IPS-NIHi7 (cell line): Measurements from ENCODE around the gene KIF6.

Source experiments
- DNase-seq: peaks from one replicate; pipeline ENCODE4 v3.0.0; 2012; ENCODE audit warnings: mixed read lengths; ENCODE audit errors: extremely low spot score

KIF6 gene

DNA sequence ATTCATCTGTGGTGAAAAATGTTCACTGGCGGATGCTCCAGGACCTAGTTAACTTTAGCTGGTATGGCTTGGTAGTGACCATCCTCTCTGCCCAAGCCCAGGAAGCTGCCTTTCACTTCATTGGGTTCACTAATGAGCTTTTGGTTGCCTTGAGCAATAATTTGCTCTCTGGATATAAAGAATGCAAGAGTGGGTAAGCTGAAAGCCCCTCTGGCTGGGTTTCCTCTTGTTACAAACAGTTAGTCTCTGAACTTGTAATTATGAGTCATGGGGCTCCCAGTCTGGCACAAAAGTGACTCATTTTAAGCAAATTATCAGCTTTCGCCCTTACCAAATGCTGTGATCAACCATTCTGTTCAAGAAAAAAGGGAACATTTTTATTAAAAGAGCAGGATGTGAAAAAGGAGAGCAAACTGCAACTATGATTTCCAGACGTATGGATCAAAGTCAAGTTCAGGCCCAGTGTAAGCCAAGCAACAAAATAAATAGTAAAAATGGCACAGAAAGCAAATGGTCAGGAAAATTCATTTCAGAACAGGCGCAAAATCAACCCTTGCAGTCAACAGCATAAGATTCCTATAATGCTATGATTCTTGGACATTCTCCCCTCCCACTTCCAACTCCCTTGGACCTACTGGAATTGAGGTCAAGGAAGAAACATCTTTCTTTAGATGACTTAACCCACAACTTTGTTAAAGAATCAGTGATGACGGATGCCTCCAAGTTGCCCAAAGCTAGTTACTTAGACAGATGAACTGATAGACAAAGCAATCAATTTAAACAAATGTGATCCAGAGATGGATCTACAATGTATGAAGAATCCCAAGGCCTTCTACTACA lies 272.7 kb downstream of the KIF6 start:
- no peak for DNase-seq

DNA sequence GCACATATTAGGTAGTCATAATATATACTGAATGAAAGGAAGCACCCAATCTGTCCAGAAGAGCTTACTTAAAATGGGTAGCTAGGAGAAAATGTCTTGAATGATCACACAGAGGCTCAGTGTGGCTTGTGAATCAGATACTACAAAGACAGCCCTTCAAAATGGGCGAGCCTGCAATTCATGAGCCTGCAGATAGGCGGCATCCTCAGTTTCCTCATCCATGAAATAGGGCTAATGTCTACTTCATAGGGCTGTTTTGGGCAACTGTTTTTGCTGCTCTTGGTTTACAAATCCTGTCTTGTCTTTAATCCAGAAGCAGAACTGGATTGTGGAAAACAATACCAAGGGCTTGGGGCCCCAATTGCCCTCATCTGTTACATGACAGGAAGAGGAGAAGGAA lies 273.4 kb downstream of the KIF6 start:
- peak; percentile 40 for DNase-seq

DNA sequence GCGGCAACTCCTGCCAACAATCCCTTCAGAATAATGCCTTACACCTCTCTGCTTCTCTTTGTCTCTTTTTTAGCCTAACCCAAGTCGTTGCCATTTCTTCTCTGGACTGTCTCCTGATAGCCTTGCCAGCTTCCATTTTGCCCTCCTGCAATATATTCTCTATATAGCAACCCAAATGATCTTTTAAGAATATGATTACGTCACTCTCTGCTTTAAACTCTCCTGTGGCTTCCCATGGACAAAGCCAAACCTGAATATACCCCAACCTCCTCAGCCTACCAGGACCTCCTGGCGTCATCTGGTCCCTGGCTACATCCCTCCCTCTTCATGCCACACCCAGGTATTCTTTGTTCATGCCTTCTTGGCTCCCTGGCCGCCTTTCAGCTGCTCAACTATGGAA lies 276.2 kb downstream of the KIF6 start:
- DNase-seq = no peak

DNA sequence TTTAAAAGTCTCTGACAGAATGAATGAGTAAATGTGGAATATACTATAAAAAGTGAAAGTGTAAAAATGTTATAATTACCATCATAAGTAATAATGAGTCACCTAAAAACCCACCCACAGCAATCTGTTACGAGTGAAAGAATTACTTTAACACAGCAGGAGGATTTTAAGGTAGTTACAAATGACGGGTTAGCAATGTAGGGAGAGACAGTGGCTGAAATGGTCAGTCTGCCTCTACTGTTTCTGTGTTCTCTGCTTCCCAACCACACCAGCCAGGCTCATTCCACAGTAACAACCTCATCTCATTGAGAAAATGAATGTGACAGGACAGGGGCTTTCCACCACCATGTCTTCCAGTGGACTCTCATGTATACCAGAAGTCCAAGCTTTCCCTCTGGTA lies 278.3 kb downstream of the KIF6 start:
- no peak for DNase-seq

DNA sequence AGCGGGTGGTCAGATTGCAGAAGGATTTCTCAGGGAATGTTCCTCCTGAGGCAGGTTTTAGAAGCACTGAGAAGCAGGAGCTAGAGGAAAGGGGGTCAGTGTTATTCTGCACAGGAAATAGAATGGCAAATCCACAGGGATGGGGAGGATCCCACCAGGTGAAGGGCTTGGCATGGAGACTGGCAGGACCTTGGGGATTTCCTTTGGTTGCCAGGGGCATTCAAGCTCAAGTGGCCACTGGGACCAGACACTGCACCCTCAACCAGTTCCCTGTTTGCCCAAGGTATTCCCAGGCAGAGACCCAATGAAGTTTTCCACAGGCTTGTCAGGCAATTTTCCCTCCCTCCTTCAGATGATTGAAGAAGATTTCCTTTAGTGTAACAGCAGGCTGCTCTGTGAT lies 279.5 kb downstream of the KIF6 start:
- DNase-seq = no peak

DNA sequence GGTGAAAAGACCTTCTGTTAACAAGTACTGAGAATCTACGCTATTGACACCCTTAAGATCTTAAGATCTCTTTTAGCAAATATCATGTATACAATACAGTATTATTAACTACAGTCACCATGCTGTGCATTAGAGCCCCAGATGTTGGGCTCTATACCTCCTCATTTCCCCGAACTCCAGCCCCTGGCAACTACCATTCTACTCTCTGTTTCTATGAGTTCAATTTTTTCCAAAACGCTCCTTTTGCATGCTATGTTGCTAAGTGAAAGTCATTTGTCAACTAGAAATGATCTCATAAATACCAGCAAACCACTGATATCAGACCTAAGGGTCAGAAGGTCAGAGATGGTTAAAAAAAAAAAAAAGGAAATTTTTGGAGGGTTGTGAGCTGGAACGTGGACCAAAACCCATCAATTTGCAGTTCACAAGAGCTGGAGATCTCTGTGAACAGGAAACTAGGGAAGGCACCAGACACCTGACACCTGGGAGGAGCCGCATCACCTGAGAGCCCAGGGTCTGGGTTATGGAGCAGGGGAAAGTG lies 280.7 kb downstream of the KIF6 start:
- no peak for DNase-seq

DNA sequence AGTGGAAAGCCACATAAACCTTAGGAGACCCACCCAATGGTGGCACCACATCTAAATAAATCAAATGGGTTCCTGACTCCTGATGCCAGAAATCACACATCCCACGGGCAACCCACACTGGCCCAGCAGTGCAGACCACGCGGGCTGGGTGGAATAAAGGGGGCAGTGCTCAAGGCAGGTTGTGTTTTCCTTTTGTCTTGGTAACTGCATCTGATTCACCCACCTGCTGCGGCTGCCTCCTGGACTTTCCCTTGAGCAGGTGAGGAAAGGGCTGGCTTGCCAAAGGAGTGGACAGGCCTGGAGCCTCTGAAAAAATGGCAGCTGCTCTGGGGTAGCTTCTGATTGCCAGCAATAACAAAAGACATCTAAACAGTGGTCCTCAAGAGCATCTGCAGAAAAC lies 283.2 kb downstream of the KIF6 start:
- DNase-seq = no peak

DNA sequence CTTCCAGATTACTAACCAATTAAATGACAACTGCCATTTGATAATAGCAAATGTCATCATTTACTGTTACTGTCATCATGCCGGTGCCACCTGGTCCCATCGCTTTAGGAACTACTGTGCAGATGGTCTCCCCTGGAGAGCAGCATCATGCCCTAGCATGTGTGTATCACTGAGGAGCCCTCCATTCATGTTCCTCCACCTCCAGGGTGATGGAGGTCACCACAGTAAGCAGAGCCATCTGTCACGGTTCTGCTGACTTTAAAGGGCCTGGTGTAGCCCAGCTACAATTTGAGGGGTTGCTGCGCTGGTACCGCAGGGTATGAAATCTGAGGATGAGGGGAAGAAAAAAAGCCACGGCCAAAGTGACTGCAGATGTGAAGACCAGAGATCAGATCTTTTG lies 283.9 kb downstream of the KIF6 start:
- DNase-seq = no peak

DNA sequence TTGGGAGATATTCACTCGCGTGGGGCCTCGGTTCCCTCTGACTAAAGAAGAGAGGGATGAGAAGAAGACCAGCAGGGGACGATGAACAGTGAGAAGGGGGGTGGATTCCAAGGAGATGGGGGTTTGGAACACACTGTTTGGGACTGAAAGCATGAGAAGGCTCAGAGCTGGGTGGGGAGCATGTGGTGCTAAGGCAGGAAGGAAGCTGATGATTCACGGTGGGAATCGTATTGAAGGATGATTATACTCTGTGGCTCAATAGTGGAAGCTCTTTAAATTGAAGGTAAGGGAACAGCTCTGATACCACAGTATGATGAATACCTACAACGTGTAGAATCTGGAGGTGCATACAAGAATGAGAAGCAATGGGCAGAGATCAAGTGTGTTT lies 285.2 kb downstream of the KIF6 start:
- no peak for DNase-seq

DNA sequence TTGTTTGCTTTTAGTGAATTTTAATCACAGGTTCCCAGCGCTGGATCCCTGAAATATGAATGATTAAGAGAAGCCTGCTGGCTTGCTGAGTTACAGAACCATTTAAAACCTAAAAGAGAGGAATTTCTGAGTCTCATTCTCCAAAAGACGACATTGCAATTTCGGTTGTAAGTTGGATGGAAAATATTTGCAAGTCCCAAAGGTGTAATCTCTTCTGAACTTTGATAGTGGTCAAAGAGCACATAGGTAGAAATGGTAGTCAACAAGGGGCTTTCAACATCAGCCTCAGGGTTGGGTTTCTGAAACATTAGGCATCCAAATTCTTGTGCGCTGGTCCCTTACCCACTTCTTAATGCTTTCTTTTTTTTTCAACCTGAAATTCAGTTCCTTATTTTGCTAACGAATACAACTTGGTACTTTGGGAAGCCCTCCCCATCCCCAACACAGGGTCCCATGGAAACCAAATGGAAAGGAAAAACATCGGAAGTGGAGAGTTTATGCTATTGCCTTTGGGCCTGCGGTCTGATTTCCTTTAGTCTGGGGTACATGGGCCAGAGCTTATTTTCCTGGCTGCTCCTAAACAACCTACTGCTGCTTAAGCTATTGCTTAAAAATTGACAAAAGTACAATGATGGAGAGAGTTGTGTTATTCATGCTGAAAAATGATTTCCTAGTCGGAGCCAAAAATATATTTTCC lies 285.7 kb downstream of the KIF6 start:
- DNase-seq = no peak

DNA sequence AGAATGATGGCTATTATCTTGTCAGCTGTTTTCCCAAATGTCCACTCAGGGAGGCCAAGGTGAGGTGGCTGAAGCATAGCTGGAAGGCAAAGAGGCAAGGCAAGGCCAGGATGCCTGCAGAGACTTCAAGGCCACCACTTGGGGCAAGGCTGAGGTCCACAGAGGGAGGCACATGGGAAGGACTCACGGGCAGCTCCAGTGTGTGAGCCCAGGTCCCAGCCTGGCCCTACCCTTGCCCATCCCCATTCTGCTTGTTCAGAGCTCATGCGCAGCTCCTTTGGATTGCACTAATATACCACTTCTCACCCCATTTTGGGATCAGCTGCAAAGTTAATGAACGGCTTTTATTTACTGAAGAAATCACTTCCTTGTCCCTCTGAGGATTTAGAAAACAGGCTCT lies 291.6 kb downstream of the KIF6 start:
- no peak for DNase-seq

DNA sequence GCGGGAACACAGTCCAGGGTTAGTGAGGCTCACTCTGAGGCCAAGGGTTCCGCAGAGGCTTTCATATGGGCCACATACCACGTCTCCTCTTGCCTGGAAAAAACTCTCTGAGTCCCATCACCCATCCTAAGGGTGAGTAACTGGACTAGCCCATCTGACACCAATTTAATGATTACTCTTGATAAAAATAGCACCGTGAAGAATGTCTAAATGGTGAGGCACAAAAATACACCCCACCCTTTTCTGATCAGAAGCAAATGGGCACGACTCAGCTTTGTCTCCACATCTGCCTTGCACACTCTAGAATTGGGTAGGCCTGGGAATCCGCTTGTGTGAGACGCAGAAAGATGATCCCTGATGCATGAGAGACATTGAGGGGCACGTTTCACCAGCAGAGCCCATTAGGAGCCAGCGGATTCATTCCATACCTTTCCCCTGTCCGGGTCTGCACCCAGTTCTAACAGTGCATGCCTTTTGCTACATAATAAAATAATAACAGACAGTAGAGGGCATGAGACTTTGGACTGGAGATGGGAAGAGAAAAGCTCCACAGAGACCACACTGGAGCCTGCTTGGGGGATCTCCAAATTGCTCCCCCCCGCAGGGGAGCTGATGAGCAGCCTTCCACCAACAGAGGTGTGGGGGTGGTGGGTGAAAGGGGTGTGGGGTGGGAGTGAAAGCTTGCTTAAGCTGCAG lies 292.7 kb downstream of the KIF6 start:
- DNase-seq = no peak

DNA sequence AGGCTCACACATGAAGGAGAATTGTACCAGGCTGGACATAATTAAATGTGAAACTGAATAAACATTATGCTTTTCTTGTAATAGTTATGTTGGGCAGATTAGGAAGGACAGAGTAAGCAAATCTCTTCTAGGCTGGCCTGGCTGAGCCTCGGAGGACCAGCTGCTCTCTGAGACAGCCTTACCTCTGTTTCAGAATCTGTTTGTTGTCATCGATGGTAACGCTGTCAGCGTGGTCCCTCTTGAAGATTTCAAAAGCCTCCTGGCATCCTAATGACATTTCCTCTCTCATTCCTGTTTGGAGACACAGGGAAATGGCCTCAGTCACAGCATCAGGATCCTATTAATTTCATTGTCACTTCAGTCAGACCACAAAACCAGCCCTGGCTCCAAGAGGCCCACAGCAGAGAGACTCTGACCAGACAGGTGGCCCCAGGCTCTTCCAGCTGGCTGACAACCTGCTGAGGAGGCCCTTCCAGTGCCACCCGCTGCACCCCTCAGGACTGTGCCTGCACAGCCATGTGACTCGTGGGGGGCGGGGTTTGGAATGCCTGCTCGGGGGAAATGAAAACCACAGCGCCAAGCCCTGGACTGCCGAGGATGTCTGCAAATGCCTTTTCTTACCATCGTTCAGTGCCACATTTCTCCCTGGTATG lies 294.2 kb downstream of the KIF6 start:
- peak; percentile 45 for DNase-seq

DNA sequence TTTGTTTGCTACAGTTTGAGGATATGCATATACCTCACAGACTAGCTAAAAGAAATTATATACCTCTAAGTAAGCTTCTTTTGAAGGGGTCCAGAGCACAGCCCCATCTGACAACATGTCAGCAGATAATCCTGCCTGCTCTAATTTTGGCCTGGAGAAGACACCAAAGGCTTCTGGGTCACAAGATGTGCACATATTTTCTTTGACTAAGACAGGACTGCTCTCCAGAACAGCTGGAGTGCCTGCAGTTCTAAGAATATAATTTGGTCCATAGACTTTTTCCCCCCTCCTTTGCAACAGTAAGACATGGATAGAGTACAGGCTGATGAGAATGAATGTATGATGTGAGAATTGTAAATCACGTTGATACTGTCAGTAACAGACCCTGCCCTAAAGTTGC lies 294.8 kb downstream of the KIF6 start:
- no peak for DNase-seq

DNA sequence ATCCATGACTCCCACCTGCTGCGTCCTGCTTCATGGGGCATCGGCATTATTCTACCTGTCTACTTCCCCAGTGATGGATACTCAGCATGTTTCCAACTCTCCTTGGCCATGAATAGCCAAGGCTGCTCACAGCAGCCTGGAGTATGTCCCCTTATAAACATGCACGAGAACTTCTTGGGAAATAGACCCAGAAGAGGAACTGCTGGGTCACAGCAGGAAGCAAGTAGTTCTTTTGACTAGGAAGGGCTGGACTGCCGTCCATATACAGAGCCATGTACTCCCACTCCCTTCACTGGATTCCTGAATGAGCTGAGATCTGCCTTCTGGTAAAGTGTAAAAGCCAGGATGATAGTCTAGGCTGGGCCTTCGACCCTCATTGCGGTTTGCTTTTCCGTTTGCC lies 296.4 kb downstream of the KIF6 start:
- no peak for DNase-seq

DNA sequence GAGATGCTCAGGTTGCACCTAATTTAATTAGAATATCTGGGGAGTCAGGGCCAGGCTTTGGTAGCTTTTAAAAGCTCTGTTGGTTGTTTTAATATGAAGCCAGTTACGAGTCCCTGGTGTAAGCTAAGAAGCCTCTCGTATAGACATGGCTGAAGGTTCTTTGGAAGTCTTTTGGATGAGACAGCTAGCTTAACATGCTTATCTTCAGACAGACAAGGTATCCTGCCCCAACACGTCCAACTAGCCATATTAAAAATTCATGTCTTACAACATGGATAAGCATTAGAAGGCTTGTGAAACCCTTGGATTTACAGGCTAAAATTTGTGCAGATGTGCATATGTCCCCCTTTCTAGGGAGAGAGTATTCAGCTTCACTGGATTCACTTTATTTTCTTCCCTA lies 297.1 kb downstream of the KIF6 start:
- no peak for DNase-seq

DNA sequence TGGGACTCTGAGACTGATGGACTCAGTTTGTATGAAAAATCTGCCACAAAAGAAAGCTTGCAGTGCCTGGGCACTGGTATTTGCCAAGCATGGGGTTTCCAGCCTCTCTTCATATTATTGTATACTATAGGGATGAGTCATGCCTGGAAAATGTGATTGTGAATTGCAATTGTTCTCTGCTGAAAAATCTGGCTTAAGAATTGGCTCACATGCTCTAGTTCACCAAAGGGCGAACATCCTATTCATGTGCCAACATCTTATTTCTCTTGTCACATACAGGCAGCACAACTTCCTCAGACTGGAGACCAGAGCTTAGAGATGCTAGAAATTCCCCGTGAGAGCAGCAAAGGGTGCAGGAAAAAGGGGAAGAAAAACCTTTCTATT lies 299.1 kb downstream of the KIF6 start:
- DNase-seq = no peak

DNA sequence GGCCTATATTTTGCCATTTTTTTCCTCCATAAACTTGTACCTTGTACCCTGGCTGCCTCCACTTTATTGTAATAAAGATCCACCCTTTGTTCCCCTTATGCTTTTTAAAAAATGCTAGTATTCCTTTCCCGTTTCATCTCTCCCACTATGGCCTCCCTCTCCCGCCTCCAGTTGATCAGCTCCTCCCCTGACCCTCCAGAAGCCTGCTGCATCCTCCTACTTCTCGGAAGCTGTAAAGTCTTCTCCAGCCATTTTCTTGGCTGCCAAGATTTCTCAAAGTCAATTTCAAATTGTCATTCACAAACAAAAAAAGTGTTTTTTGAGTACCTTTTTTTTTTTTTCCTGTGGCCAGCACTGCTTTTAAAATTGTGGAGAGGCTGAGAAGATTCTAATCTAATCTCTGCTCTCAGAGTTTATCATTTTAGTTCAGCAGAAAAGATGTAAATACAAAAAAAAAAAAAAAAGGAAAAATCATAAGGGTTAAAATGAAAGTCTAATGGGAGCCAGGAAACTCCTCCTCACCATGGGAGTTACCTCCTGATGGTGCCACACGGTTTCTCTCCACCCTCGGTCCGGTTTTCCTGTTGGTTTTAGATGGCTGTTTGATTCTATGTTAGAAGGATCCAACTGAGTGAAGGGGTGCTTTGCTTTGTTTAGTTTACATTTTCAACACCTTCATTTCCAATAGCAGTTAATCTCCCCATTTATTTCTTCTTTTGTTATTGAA lies 299.7 kb downstream of the KIF6 start:
- no peak for DNase-seq

DNA sequence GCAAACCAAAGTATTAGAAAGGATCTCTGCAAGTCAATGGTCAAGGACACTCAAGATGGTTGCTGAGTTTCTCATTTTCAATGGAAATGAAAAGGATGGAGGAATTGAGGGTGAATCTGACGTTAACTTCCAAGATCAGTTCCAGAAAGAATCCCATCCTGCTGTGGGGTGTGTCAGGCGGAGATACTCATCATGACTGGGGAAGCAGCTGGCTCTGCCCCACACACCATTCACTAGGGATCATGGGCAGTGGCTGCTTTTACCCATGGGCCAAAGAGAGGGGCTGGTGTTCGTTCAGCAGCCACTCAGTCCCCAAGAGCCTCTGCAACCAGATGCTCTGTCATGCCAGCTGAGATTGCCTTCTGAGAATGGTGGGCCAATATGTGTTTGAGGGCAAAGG lies 300.4 kb downstream of the KIF6 start:
- no peak for DNase-seq

DNA sequence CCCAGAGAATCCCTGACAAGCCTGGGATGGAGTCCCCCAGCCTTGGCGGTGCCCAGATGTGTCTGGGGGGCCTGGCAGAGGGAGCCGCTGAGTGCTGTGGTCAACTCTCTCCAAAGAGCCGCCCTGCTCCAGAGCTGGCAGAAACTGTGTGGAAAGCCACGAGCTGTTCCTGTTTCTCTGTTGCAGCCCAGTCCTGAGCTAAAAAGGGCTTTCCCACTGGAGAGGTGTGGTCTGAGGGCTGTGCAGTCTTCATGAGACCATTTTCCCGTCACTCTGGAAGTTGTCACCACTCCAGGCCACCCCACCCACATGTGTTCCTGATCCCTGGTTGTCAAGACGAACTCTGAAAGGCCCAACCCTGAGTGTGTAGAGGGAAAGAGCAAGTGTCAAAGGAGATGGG lies 303.0 kb downstream of the KIF6 start:
- no peak for DNase-seq
